Measurements from ENCODE around the gene C12orf43.
"Not testable (repeated sequence)": the region's sequence is repeated elsewhere in the genome, so short reads cannot be mapped to it uniquely, and the experiment has no call there.

C12orf43 gene

GRCh38 chr12:121015825-121016766 is at the start of gene C12orf43:
Gene C12orf43, minus strand, starts transcription at chr12:121016487. Its CDS starts 13 bp downstream, at chr12:121016474.
- DNase-seq (ENCODE audit: low read depth), result peak; percentile 83

- DNase-seq (ENCODE audit: low read depth), result no peak
Measured at GRCh38 chr12:121065345-121065744, 49.1 kb upstream of the C12orf43 start.

- DNase-seq (ENCODE audit: low read depth), result not testable (repeated sequence)
Measured at GRCh38 chr12:121064586-121064985, 48.3 kb upstream of the C12orf43 start.

- no peak for DNase-seq (ENCODE audit: low read depth)
Measured at GRCh38 chr12:121064116-121064515, 47.8 kb upstream of the C12orf43 start.

- DNase-seq (ENCODE audit: low read depth), result no peak
Measured at GRCh38 chr12:121062391-121063045, 46.2 kb upstream of the C12orf43 start.

GRCh38 chr12:121061831-121062230 is 45.5 kb upstream of the C12orf43 start:
- DNase-seq (ENCODE audit: low read depth), result no peak

GRCh38 chr12:121060149-121061001 is 44.1 kb upstream of the C12orf43 start:
- DNase-seq (ENCODE audit: low read depth), result no peak

- no peak for DNase-seq (ENCODE audit: low read depth)
Measured at GRCh38 chr12:121059031-121059898, 43.0 kb upstream of the C12orf43 start.

- DNase-seq (ENCODE audit: low read depth), result no peak
Measured at GRCh38 chr12:121057794-121058193, 41.5 kb upstream of the C12orf43 start.

GRCh38 chr12:121053706-121054105 is 37.4 kb upstream of the C12orf43 start:
- DNase-seq (ENCODE audit: low read depth), result no peak

- DNase-seq (ENCODE audit: low read depth), result no peak
Measured at GRCh38 chr12:121050725-121051124, 34.4 kb upstream of the C12orf43 start.

GRCh38 chr12:121048442-121048841 is 32.2 kb upstream of the C12orf43 start:
- DNase-seq (ENCODE audit: low read depth), result no peak

- not testable (repeated sequence) for DNase-seq (ENCODE audit: low read depth)
Measured at GRCh38 chr12:121047400-121047799, 31.1 kb upstream of the C12orf43 start.

GRCh38 chr12:121043067-121043466 is 26.8 kb upstream of the C12orf43 start:
- no peak for DNase-seq (ENCODE audit: low read depth)

- no peak for DNase-seq (ENCODE audit: low read depth)
Measured at GRCh38 chr12:121038861-121039668, 22.8 kb upstream of the C12orf43 start, which contains the start of gene OASL. Gene OASL, minus strand, starts transcription at chr12:121039246. Its CDS starts 275 bp downstream, at chr12:121038971.

GRCh38 chr12:121036810-121037326 is 20.6 kb upstream of the C12orf43 start:
- no peak for DNase-seq (ENCODE audit: low read depth)

GRCh38 chr12:121034616-121035305 is 18.5 kb upstream of the C12orf43 start:
- DNase-seq (ENCODE audit: low read depth), result no peak

GRCh38 chr12:121033625-121034349 is 17.5 kb upstream of the C12orf43 start:
- DNase-seq (ENCODE audit: low read depth), result peak; percentile 38

All from stimulated activated CD8-positive, alpha-beta memory T cell treated with anti-CD3 and anti-CD28 coated beads, Interleukin-4, amount 100 ng/mL, for 24 hours (primary cell).